Natural killer cell treated with Interleukin-12 subunit alpha and Interleukin-12 subunit beta and Interleukin-15 and Interleukin-18, amount 100 ng/mL, for 72 hours (primary cell): ENCODE measurements around the gene CARD9. TPM values are rescaled to one million over a fixed set of nuclear protein-coding genes. Genes with fewer than 3 reads are reported as not detected.

Experiments used
- ATAC-seq, 2 donors: fragments of 150-1000 bp; cut with Tn5 transposase in 1 of 2; sonication (Bioruptor Pico), chemical (Tn5 transposase) in 1 of 2; 2 replicates each; pipeline ENCODE4 v1.10.0; 2021
- DNase-seq: peaks from one replicate; pipeline ENCODE4 v3.0.0; 2022; ENCODE audit warnings: low spot score
- H3K27ac Mint-ChIP-seq, 2 donors: 1 replicate in 1 of 2; 2 replicates in 1 of 2; pipeline ENCODE4 v1.8.0; 2022; ENCODE audit warnings: mixed read lengths in 2 of 2, mild to moderate bottlenecking in 1 of 2, moderate library complexity in 1 of 2
- H3K27me3 Mint-ChIP-seq, 2 donors: 1 replicate in 1 of 2; 2 replicates in 1 of 2; pipeline ENCODE4 v1.8.0; 2022; ENCODE audit warnings: mixed read lengths in 2 of 2
- H3K36me3 Mint-ChIP-seq: one replicate; pipeline ENCODE4 v1.8.0; 2022; ENCODE audit warnings: mixed read lengths
- H3K4me1 Mint-ChIP-seq, 2 donors: 1 replicate in 1 of 2; 2 replicates in 1 of 2; pipeline ENCODE4 v1.8.0; 2022; ENCODE audit warnings: low read depth in 2 of 2, mixed read lengths in 2 of 2, mild to moderate bottlenecking in 1 of 2
- H3K4me3 Mint-ChIP-seq: one replicate; pipeline ENCODE4 v1.8.0; 2022; ENCODE audit warnings: mixed read lengths
- H3K9me3 Mint-ChIP-seq: 2 replicates; pipeline ENCODE4 v1.8.0; 2022; ENCODE audit warnings: mixed read lengths
- total RNA-seq, 2 donors: library from RNA; stranded (reverse); gene quantifications; one replicate each; pipeline ENCODE4 v1.2.3, GENCODE V29; 2022

CARD9 gene
- total RNA-seq, 2 donors from 2014 or later = 2.8 to 9.4 TPM

DNA sequence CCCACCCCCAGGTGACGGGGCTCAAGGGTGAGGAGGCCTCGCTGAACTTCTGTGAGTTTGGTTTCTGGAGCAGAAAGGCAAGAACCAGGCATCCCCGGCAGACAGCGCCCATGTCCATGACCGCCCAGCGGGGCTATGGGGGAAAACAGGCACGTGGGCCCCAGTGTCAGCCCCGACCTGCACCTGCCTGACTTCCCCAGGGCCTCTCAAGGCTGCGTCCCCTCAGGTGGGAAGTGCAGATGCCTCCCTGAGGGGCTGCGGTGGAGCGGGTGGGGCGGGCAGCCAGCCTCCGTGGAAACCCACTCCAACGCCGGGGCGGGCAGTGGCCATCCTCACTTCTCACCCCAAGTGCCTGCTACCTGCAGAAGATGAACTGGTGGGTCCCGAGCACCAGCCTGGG is 6.9 kb upstream of the CARD9 start:
- Mint-ChIP-seq H3K4me1 (peaks cover 8 to 14% of the 10 kb centered on the region in 2 donors), H3K27me3 (no peaks in the 10 kb centered on the region), H3K27ac (no peak overlapping the region), H3K4me3 (no peak overlapping the region), H3K9me3 (no peaks in the 10 kb centered on the region), H3K36me3 (peaks cover 9% of the 10 kb centered on the region)
- ATAC-seq = no peak
- no peak for DNase-seq

DNA sequence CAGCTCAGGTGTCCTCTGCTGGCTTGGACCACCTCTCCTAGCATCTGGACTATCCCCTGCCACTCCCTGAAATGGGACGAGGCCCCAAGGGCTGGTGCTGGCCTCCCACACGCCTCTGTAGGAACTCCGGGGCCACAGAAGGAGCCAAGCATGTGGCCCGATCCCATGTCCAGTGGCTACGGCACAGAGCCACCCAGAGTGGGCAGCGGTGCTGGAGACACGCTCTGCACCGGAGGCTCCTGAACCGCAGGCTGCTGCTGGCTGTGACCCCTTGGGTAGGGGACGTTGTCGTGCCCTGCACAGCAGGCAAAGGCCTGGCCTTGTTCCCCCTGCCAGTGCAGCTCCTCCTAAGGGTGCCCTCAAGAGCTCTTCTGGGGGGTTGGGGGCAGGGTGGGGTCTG is 6.4 kb upstream of the CARD9 start:
- Mint-ChIP-seq H3K9me3 (no peaks in the 10 kb centered on the region), H3K4me3 (no peak overlapping the region), H3K36me3 (peaks cover 5% of the 10 kb centered on the region), H3K27ac (no peak overlapping the region), H3K27me3 (no peaks in the 10 kb centered on the region), H3K4me1 (peaks cover 4 to 9% of the 10 kb centered on the region in 2 donors)
- DNase-seq (no peak), ATAC-seq (no peak)

DNA sequence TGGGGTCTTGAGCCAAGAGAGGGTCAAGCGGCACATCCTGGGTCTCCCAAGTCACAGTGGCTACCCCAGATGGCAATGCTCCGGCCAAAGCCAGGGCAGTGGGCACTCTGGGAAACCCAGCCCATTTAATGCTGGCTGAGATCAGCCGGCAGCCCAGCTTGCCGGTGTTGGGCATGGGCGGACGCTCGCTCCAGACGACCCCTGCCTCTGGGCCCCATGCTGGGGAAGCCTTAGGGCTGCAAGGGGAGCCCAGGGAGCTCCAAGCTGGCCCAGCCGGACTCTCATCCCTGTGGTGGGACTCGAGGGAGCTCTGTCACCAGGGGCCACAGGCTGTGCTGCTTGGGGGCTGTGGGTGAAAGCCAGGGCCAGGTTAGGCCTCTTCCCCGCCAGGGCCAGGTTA is 5.9 kb upstream of the CARD9 start:
- ATAC-seq (no peak), DNase-seq (no peak)
- Mint-ChIP-seq H3K27ac (no peak overlapping the region), H3K9me3 (no peaks in the 10 kb centered on the region), H3K27me3 (no peaks in the 10 kb centered on the region), H3K4me1 (peaks cover 0 to 4% of the 10 kb centered on the region in 2 donors), H3K4me3 (no peak overlapping the region), H3K36me3 (no peaks in the 10 kb centered on the region)

DNA sequence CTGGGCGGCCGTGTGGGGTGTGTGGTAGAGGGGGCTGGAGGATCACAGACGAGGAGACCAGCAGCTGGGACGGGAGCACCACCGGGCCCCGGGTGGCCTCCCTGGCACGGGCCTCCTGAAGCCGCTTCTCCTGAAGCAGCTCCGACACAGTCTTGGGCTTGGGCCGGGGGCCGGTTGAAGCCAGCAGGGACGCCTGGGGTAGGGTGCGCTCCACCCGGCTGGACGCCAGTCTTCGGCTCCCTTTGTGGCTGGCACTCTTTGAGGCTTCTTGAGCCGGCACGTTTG is 5.5 kb upstream of the CARD9 start:
- no peaks in the 10 kb centered on the region for H3K27me3 Mint-ChIP-seq
- no peaks in the 10 kb centered on the region for H3K36me3 Mint-ChIP-seq
- H3K4me1 Mint-ChIP-seq = no peaks in the 10 kb centered on the region
- H3K9me3 Mint-ChIP-seq = no peaks in the 10 kb centered on the region
- ATAC-seq (no peak), DNase-seq (no peak)
- H3K4me3 Mint-ChIP-seq = no peak overlapping the region
- no peak overlapping the region for H3K27ac Mint-ChIP-seq

DNA sequence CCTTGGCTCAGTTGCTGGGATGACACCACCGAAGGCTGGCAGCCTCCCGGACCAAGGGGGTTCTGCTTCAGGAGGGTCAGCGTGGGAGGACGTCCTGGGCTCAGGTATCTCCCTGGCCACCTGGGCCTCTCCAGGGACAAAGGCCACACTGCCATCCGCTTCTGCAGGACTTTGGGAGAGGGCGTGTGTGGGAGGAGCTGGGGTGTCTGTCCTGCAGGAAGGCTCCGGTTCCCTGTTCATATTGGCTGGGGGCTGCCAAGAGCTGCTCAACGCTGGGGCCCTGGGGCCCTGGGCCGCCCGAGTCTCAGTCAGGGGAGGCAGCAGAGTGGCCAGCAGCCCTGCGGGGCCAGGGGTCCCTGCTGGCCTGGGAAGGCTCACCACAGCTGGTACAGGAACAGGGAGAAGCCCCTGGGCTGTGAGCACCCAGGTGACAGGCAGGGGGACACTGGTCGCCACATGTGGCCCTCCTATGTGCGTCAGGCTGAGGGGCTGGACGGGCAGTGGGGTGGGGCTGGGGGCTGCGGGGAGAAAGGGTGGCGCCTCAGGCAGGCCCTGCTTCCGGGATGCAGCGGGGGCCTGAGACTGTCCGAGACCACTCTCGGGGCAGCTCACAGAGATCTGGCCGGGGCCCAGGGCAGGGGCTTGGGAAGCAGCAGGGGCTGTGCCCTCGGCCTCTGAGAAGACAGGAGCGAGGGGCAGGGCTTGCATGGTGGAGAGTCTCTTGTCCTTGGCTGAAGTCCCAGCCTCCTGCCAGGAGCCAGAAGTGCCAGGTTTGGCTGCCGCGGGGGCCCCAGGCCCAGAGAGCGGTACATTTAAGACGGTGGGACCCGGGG is 4.9 kb upstream of the CARD9 start:
- no peaks in the 10 kb centered on the region for H3K36me3 Mint-ChIP-seq
- H3K27me3 Mint-ChIP-seq = no peaks in the 10 kb centered on the region
- H3K9me3 Mint-ChIP-seq = no peaks in the 10 kb centered on the region
- DNase-seq (no peak), ATAC-seq (no peak)
- H3K27ac Mint-ChIP-seq = no peak overlapping the region
- no peaks in the 10 kb centered on the region for H3K4me1 Mint-ChIP-seq
- H3K4me3 Mint-ChIP-seq = no peak overlapping the region

DNA sequence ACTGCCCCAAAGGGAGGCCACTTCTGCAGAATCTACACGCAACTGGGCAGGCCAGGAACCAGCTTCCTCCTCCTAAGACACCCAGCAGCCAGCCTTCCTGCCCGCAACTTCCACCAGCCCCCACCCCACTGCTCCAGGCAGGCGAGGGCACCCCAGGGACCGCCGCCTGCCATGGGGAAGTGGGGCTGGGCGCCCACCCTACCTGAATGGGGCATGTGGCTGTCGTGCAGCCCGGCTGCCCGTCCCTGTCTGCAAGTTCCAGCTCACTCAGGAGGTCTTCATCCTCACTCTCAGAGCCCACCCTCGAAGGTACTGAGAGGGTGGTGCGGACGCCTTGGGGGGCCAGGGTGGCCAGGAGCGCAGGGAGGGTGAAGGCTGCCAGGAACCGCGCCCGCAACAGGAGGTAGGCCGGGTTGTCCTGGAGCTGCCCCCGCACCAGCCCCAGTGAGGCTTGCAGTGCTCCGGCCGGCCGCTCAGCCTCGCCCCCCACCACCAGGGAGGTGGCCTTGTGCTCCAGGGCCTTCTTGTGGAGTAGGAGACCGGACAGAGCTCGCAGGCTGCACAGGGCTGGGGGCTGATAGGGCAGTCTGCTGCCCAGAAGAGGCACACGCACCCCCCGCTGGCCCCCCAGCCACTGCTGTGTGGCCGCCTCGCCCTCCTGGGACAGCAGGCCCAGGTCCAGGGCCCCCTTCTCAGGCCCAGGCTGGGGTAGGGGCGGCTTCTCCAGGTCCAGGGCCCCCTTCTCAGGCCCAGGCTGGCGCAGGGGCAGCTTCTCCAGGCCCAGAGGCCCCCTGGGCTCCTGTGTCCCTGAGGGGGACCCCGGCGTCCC is 4.1 kb upstream of the CARD9 start:
- no peaks in the 10 kb centered on the region for H3K27me3 Mint-ChIP-seq
- H3K27ac Mint-ChIP-seq = no peak overlapping the region
- no peak overlapping the region for H3K4me3 Mint-ChIP-seq
- ATAC-seq (no peak), DNase-seq (no peak)
- no peaks in the 10 kb centered on the region for H3K4me1 Mint-ChIP-seq
- no peaks in the 10 kb centered on the region for H3K9me3 Mint-ChIP-seq
- H3K36me3 Mint-ChIP-seq = no peaks in the 10 kb centered on the region

DNA sequence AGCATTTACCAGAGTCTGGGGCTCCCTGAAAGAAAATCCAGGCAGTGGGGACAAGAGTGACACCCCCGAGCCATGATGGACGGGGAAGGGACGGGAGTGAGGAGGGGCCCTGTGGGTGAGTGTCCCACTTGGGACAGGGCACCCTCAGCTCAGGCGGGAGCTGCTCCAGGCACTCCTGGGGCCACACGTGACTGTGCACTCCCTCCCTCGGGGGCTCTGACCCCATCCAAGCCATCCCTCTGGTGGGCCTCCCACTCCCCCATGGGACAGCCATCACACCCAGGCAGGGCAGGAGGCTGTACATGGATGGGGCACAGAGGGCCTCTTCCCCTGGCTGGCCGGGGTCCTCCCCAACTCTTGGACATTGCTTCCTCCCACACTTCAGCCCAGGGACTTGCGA is 3.0 kb upstream of the CARD9 start:
- Mint-ChIP-seq H3K27me3 (no peaks in the 10 kb centered on the region), H3K36me3 (no peaks in the 10 kb centered on the region), H3K9me3 (no peaks in the 10 kb centered on the region), H3K4me3 (no peak overlapping the region), H3K27ac (no peak overlapping the region), H3K4me1 (no peaks in the 10 kb centered on the region)
- DNase-seq (no peak), ATAC-seq (no peak)

DNA sequence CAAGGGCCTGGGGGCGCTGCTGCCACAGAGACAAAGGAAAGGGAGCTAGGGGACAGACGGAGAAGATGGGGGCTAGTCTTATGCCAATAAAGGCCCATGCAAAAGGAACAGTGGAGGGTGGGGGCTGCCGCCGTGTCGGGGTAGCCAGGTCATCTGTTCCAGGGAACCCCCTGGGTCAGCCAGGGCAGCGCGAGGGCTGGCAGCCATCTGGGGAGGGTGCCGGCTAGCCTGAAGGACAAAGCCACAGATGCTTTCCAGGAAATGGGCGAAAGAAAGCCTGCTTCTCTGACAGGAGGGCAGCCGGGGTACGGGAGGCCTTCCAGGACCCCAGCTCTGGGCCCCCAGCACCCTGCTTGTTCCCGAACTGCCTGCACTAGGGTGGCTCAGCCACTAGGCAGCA is 1.6 kb upstream of the CARD9 start:
- ATAC-seq = no peak
- Mint-ChIP-seq H3K4me3 (no peak overlapping the region), H3K27me3 (no peaks in the 10 kb centered on the region), H3K4me1 (no peaks in the 10 kb centered on the region), H3K27ac (no peak overlapping the region), H3K36me3 (no peaks in the 10 kb centered on the region), H3K9me3 (no peaks in the 10 kb centered on the region)
- DNase-seq = no peak

DNA sequence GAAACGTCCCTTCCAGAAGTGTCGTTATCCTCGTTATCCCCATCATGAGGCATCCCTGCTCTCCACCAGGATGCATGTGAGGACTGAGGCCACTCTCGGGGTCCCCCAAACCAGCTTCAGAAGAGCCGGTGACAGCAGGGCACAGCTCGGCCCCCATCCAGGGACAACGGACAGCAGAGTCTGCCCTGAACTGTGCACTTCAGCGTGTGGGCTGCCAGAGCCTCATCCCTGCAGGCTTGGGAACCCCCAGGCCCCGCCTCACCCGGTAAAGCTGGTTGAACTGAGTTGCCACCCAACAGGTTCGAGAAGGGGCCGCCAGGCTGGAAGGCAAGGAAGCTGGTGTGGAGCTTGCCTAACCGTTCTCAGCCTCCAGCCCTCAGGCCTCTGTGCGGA is 710 bp upstream of the CARD9 start:
- ATAC-seq (no peak), DNase-seq (no peak)
- H3K4me1 Mint-ChIP-seq = no peaks in the 10 kb centered on the region
- H3K27ac Mint-ChIP-seq = no peak overlapping the region
- no peak overlapping the region for H3K4me3 Mint-ChIP-seq
- H3K27me3 Mint-ChIP-seq = no peaks in the 10 kb centered on the region
- no peaks in the 10 kb centered on the region for H3K36me3 Mint-ChIP-seq
- no peaks in the 10 kb centered on the region for H3K9me3 Mint-ChIP-seq

DNA sequence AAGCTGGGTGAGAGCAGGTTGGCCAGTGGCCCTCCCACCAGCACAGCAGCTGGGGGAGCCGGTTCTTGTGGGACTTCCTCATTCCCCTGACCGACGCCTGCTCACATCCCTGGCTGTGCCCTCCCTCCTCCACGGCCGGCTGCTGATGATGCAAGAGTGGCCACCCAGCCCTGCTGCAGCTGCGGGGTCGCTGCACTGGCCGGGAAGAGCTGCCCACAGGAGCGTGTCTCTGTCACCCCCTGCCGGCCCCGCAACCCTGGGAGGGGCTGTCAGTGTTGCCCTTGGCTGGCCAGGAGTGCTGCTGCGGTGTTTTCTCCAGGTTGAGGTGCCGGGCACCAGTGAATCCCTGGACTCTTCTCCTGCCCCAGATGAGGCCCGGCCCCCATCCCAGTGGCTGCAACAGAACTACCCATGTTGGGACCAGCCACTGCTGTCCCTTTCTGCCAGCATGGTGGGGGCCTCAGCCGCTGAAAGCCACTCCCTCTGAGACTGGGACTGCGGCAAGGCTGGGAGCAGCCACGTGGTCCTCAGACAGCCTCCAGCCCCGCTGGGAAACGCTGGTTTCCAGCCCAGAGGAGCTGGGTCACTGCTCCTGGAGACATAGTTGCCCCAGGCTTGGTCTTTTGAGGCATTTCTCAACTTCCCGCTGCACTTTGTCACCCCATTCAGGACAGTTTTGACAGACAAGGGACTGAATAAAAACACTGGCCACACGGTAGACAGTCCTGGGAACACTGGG is 739 bp downstream of the CARD9 start:
- H3K27me3 Mint-ChIP-seq = no peaks in the 10 kb centered on the region
- no peaks in the 10 kb centered on the region for H3K4me1 Mint-ChIP-seq
- no peaks in the 10 kb centered on the region for H3K36me3 Mint-ChIP-seq
- ATAC-seq (no peak), DNase-seq (no peak)
- H3K9me3 Mint-ChIP-seq = no peaks in the 10 kb centered on the region
- peak overlapping the region; percentile 50 for H3K4me3 Mint-ChIP-seq
- no peak overlapping the region for H3K27ac Mint-ChIP-seq

DNA sequence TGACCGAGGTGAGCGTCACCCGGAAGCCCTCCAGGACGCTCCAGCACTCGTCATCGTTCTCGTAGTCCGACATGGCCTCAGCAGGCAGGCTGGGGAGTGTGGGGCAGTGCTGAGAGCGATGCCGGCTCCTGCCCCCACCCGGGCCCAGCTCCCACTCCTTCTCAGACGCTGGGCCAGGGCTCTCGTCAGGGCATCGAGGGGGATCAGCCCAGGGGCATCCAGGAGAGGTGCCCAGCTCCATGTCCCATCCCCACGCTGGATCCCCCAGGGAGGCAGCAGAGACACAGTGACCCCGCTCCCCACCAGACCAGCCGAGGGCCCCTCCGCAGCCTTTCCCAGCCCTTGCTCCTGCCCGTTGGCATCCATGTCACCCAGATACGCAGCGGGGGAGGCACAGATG is 1.5 kb downstream of the CARD9 start:
- no peaks in the 10 kb centered on the region for H3K27me3 Mint-ChIP-seq
- H3K4me1 Mint-ChIP-seq = no peaks in the 10 kb centered on the region
- DNase-seq (no peak), ATAC-seq (no peak)
- H3K9me3 Mint-ChIP-seq = no peaks in the 10 kb centered on the region
- no peaks in the 10 kb centered on the region for H3K36me3 Mint-ChIP-seq
- H3K27ac Mint-ChIP-seq = no peak overlapping the region
- H3K4me3 Mint-ChIP-seq = no peak overlapping the region

DNA sequence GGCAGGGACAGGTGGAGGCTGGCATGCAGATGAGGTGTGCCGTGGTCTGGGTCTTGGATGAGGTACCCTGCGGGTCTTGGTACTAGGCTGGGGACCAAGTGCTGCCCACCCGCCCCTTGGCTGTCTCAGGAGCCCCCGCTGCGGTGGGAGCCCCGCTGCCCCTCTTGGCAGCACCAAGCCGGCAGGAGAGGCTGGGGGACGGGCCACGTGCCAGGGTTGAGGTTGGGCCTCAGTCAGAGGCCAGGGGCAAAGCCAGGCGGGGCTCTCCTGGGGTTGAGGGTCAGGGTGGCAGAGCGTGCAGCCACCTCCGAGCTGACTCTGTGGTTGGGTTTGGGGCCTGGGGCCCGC is 2.0 kb downstream of the CARD9 start:
- DNase-seq (no peak), ATAC-seq (no peak)
- Mint-ChIP-seq H3K4me3 (no peak overlapping the region), H3K4me1 (no peaks in the 10 kb centered on the region), H3K9me3 (no peaks in the 10 kb centered on the region), H3K36me3 (no peaks in the 10 kb centered on the region), H3K27me3 (no peaks in the 10 kb centered on the region), H3K27ac (no peak overlapping the region)

DNA sequence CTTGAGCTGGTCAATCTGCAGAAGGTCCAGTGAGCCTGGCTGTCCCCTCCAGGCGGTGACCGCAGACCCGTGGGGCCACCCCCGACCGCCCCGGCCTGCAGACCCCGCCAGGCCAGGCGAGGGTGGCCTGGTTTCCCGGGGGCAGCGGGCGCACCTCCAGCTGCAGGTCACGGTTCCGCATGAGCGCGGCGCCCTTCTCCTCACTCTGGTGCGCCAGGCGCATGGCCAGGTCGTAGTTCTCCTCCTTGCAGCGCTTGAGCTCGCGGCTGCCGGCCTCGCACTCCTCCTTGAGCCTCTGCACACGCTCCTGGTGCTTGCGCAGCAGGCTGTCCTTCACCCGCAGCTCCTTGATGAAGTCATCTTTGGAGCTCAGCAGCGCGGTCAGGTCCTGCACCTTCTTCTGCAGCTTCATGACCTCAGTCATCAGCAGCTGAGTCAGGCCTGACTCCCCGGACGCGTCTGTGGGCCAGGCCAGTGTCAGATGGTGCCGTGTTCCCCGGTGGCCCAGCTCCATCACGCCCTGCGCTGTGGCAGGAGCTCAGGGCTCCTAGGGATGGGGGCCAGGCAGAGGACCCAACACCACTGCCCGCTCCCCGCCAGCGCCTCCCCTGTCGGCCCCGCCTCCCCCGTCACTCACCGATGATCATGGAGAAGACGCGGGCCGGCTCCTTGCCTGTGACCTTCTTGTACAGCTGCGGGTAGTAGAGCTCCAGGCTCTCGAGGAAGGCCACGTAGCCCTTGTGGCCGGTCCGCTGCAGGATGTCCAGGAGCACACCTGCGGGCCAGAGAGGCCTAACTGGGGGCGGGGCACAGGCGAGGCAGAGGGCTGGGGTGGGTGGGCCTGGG is 2.6 kb downstream of the CARD9 start:
- H3K4me1 Mint-ChIP-seq = no peaks in the 10 kb centered on the region
- DNase-seq = no peak
- H3K36me3 Mint-ChIP-seq = no peaks in the 10 kb centered on the region
- H3K4me3 Mint-ChIP-seq = no peak overlapping the region
- H3K9me3 Mint-ChIP-seq = no peaks in the 10 kb centered on the region
- no peak overlapping the region for H3K27ac Mint-ChIP-seq
- ATAC-seq = no peak
- H3K27me3 Mint-ChIP-seq = no peaks in the 10 kb centered on the region
